GM12891 (cell line): ENCODE measurements around the gene RAET1G.

ENCODE experiments used
- POLR2A ChIP-seq: IDR thresholded peaks from 2 replicates; pipeline ENCODE4 v1.6.1; 2011; ENCODE audit warnings: low read depth, low read length, control low read depth
- POLR2AphosphoS5 ChIP-seq: IDR thresholded peaks from 2 replicates; pipeline ENCODE4 v1.6.1; 2011; ENCODE audit warnings: low read depth, low read length, control low read depth
- SPI1 ChIP-seq: IDR thresholded peaks from 2 replicates; pipeline ENCODE4 v1.6.1; 2011; ENCODE audit warnings: low read depth, low read length, control low read depth
- TAF1 ChIP-seq: IDR thresholded peaks from 2 replicates; pipeline ENCODE4 v1.6.1; 2011; ENCODE audit warnings: low read depth, low read length, control low read depth

- TF ChIP-seq POLR2A (no peak), POLR2AphosphoS5 (no peak), TAF1 (no peak), SPI1 (no peak)
Observed at GRCh38 chr6:149948616-149949015, 25.7 kb upstream of the RAET1G start.
